HepG2 (cell line): ENCODE measurements around the gene PHF13. TPM values are rescaled to one million over a fixed set of nuclear protein-coding genes. Genes with fewer than 3 reads are reported as not detected.

Experiments
- ATAC-seq: fragments of 200-7000 bp; cut with Tn5 transposase; 3 replicates; pipeline ENCODE4 v1.9.1; 2020; ENCODE audit warnings: mild to moderate bottlenecking, moderate library complexity
- BruUV-seq: library from RNA; stranded (reverse); fragments of 400-500 nt; replicated peaks from 2 replicates; lab custom pipeline; 2021; lab: Mats Ljungman, UMichigan
- CTCF ChIA-PET: fragments of 300-600 bp; formaldehyde crosslinking; extraction: SDS; loops from one replicate; lab custom pipeline; 2021; ENCODE audit warnings: low total read pairs, inconsistent platforms, low intra/inter-chr PET ratio; lab: Yijun Ruan, JAX
- POLR2A ChIA-PET: fragments of 350-600 bp; sonication (Branson Sonifier 250); formaldehyde crosslinking; loops from one replicate; lab custom pipeline; 2020; ENCODE audit warnings: antibody characterized with exemption, inconsistent platforms; lab: Yijun Ruan, JAX
- DNase-seq: peaks from one replicate; pipeline ENCODE4 v3.0.0-alpha.2; 2015; ENCODE audit warnings: low spot score
- FAIRE-seq: peaks from 3 replicates; lab custom pipeline; 2011; peaks lifted over from hg19 to GRCh38; lab: Jason Lieb, UNC
- H2AFZ ChIP-seq: one replicate; pipeline ENCODE4 v1.6.1; 2011; ENCODE audit warnings: low read length, inconsistent platforms
- H3K27ac ChIP-seq: fragments of 300-600 bp; 3 replicates; pipeline ENCODE4 v1.8.0; 2011; ENCODE audit warnings: mixed run types, mild to moderate bottlenecking, mixed read lengths, low read length, inconsistent platforms; ENCODE audit not compliant: insufficient read depth; ENCODE audit errors: extremely low read length
- H3K27me3 ChIP-seq, 2 experiments: fragments of 200-600 bp in 1 of 2; 2 replicates in 1 of 2; 3 replicates in 1 of 2; pipeline versions ENCODE4 v1.6.0 to v1.8.0; 2011; ENCODE audit warnings: low read length in 2 of 2, mild to moderate bottlenecking in 2 of 2, moderate library complexity in 2 of 2, inconsistent platforms in 1 of 2; ENCODE audit not compliant: insufficient read depth in 2 of 2, control insufficient read depth in 1 of 2
- H3K36me3 ChIP-seq, 2 experiments: fragments of 200-600 bp in 1 of 2; replicated peaks in 1 of 2; 2 replicates in 1 of 2; 3 replicates in 1 of 2; pipeline versions ENCODE4 v1.5.1 to v1.8.0; 2011; ENCODE audit warnings: low read length in 2 of 2, inconsistent platforms in 1 of 2; ENCODE audit not compliant: insufficient read depth in 2 of 2, control insufficient read depth in 1 of 2
- H3K4me1 ChIP-seq: 2 replicates; pipeline ENCODE4 v1.5.1; 2012; ENCODE audit warnings: low read length, inconsistent platforms; ENCODE audit not compliant: insufficient read depth
- H3K4me2 ChIP-seq: 2 replicates; pipeline ENCODE4 v1.6.0; 2011; ENCODE audit warnings: low read depth, low read length, inconsistent platforms
- H3K4me3 ChIP-seq, 3 experiments: fragments of 200-600 bp in 1 of 3; sonication (generic), shearing (Covaris generic) in 1 of 3; replicated peaks in 1 of 3; 2 replicates each; pipeline ENCODE4 v1.5.1; 2011 to 2016; ENCODE audit warnings: low read length in 3 of 3, inconsistent platforms in 2 of 3, low read depth in 2 of 3, mild to moderate bottlenecking in 2 of 3, control low read depth in 1 of 3, mixed read lengths in 1 of 3; ENCODE audit not compliant: insufficient read depth in 1 of 3
- H3K79me2 ChIP-seq: one replicate; pipeline ENCODE4 v1.6.1; 2011; ENCODE audit warnings: low read length, inconsistent platforms; ENCODE audit not compliant: insufficient read depth
- H3K9ac ChIP-seq: 2 replicates; pipeline ENCODE4 v1.6.0; 2011; ENCODE audit warnings: mild to moderate bottlenecking, low read depth, low read length, inconsistent platforms; ENCODE audit not compliant: insufficient read depth
- H3K9me3 ChIP-seq: 2 replicates; pipeline ENCODE4 v1.5.1; 2012; ENCODE audit warnings: mild to moderate bottlenecking, low read length
- H4K20me1 ChIP-seq: 2 replicates; pipeline ENCODE4 v1.6.0; 2011; ENCODE audit warnings: inconsistent platforms, mild to moderate bottlenecking, low read length, moderate library complexity; ENCODE audit not compliant: insufficient read depth
- CBX2 ChIP-seq, 2 experiments: fragments of 200-600 bp in 1 of 2; sonication (generic); formaldehyde crosslinking in 1 of 2; IDR thresholded peaks; 2 replicates each; pipeline versions ENCODE4 v1.7.0 to v1.8.1; 2018 to 2022; ENCODE audit warnings: low read depth in 2 of 2, low read length in 1 of 2, mild to moderate bottlenecking in 1 of 2, missing genetic modification reagents in 1 of 2
- CBX5 ChIP-seq: sonication (generic); formaldehyde crosslinking; IDR thresholded peaks from 2 replicates; pipeline ENCODE4 v1.4.0; 2020; ENCODE audit warnings: missing genetic modification reagents, borderline replicate concordance
- HNRNPH1 ChIP-seq: fragments of 200-400 bp; formaldehyde crosslinking; optimal IDR thresholded peaks from 2 replicates; pipeline ENCODE3; 2017; ENCODE audit warnings: mild to moderate bottlenecking, low read depth, low read length
- IRF9 ChIP-seq: sonication (generic); formaldehyde crosslinking; IDR thresholded peaks from 2 replicates; pipeline ENCODE4 v1.8.0; 2022; ENCODE audit warnings: missing genetic modification reagents, mild to moderate bottlenecking, borderline replicate concordance
- NR2F6 ChIP-seq, 2 experiments: IDR thresholded peaks; 2 replicates each; pipeline ENCODE4 v1.6.1; 2016; ENCODE audit warnings: antibody characterized with exemption in 1 of 2, mild to moderate bottlenecking in 1 of 2
- RAD21 ChIP-seq: fragments of 450-650 bp; formaldehyde crosslinking; IDR thresholded peaks from 2 replicates; pipeline ENCODE4 v1.5.0; 2020; ENCODE audit warnings: mild to moderate bottlenecking
- RXRA ChIP-seq: sonication (generic); formaldehyde crosslinking; IDR thresholded peaks from 2 replicates; pipeline ENCODE4 v1.5.1; 2020; ENCODE audit warnings: missing genetic modification reagents
- ZBTB7B ChIP-seq: sonication (generic); formaldehyde crosslinking; IDR thresholded peaks from 2 replicates; pipeline ENCODE4 v1.4.0; 2020; ENCODE audit warnings: missing genetic modification reagents
- ZFP90 ChIP-seq: sonication (generic); formaldehyde crosslinking; IDR thresholded peaks from 2 replicates; pipeline ENCODE4 v1.8.0; 2022; ENCODE audit warnings: missing genetic modification reagents, mild to moderate bottlenecking, inconsistent platforms, borderline replicate concordance
- ZKSCAN1 ChIP-seq: fragments of 150-350 bp; IDR thresholded peaks from 2 replicates; pipeline ENCODE4 v1.6.1; 2014; ENCODE audit warnings: low read length
- ZNF687 ChIP-seq: sonication (generic); formaldehyde crosslinking; IDR thresholded peaks from 2 replicates; pipeline ENCODE4 v1.5.1; 2020; ENCODE audit warnings: mild to moderate bottlenecking, missing genetic modification reagents, moderate library complexity
- ZNF740 ChIP-seq: sonication (generic); formaldehyde crosslinking; IDR thresholded peaks from 2 replicates; pipeline ENCODE4 v1.4.0; 2020; ENCODE audit warnings: missing genetic modification reagents
- ZSCAN9 ChIP-seq: IDR thresholded peaks from 2 replicates; pipeline ENCODE4 v1.6.1; 2016; ENCODE audit warnings: borderline replicate concordance
- WGBS: methylation state at CpG from one replicate; pipeline ENCODE4 v1.1.6; 2017; ENCODE audit warnings: low lambda C conversion rate; 5-methylcytosine and 5-hydroxymethylcytosine counted together
- in situ Hi-C: cut with HindIII; loops from 2 replicates; pipeline ENCODE4 v1.10.0; 2017; ENCODE audit warnings: low pct_unique_long_range_greater_than_20kb; ENCODE audit not compliant: extremely low pct_ligation_motif_present
- intact Hi-C: fragments of 100-400 bp; cut with micrococcal nuclease; formaldehyde crosslinking; loops from one replicate; pipeline ENCODE4 v1.10.0; 2022; ENCODE audit not compliant: unreplicated experiment
- polyA plus RNA-seq, 8 experiments: library from polyadenylated mRNA; depleted of rRNA in 3 of 8; stranded (reverse) in 7 of 8; unstranded in 1 of 8; fragments of >200 nt; fragmentation: Illumina TruSeq in 4 of 8; extraction: Trizol in 4 of 8; gene quantifications; 2 replicates each; pipeline versions ENCODE4 v1.2.1 to v1.2.3, GENCODE V29; 2011 to 2016; ENCODE audit warnings: low read depth in 4 of 8, missing spikeins in 1 of 8, mixed read lengths in 1 of 8; ENCODE audit not compliant: insufficient read depth in 1 of 8
- total RNA-seq, 5 experiments: library from RNA; depleted of rRNA; stranded (reverse); fragments of >200 nt; fragmentation: Illumina TruSeq; extraction: Trizol; gene quantifications; 2 replicates each; pipeline ENCODE4 v1.2.3, GENCODE V29; 2016; ENCODE audit warnings: low read depth in 1 of 5

PHF13 gene
- total and polyA plus RNA-seq, 2 of the 13 experiments (the other 11 are each of a cell fraction or from before 2014, with no cell fraction given), result 4.7 to 7.4 TPM

GRCh38 chr1:6600410-6601048 is 13.0 kb upstream of the PHF13 start:
- peaks cover 51% of the 10 kb centered on the region for H4K20me1 ChIP-seq
- TSS peak; percentile 39 for BruUV-seq
- no peaks in the 10 kb centered on the region; a peak in 1 of 5 replicates for H3K27me3 ChIP-seq
- peak overlapping the region; percentile 97 for H3K4me2 ChIP-seq
- peaks cover 56% of the 10 kb centered on the region for H3K79me2 ChIP-seq
- 24% methylated on average over 8 of the region's 10 CpGs for WGBS
- peak overlapping the region; percentile 100 for H3K27ac ChIP-seq
- ChIA-PET POLR2A (interaction anchor here (1.3 to 7.1 kb wide), 8 partner anchors 9 to 110 kb away, joined by 4 to 113 read pairs (median 6); partner anchors contain the start of genes NOL9, PHF13, PLEKHG5 and TAS1R1), CTCF (no interaction called here)
- no peaks in the 10 kb centered on the region for H3K9me3 ChIP-seq
- H3K9ac ChIP-seq, result peak overlapping the region; percentile 87
- no peak for FAIRE-seq
- TF ChIP-seq ZNF740 (CRISPR knock-in tag) (no peak), ZNF687 (CRISPR knock-in tag) (no peak; the same call in none of the 2 replicates), CBX5 (CRISPR knock-in tag) (0 out of 2 replicates have a peak, but pooled peaks have one; percentile 2), CBX2 (IDR thresholded peaks at IDR 0.05; ENCODE audit: low read depth, low read length) (no peak), CBX2 (CRISPR knock-in tag; IDR thresholded peaks at IDR 0.05; ENCODE audit: low read depth) (peak; percentile 75; the same call in 1 of the 2 replicates), ZBTB7B (CRISPR knock-in tag) (0 out of 2 replicates have a peak, but pooled peaks have one; percentile 27), HNRNPH1 (no peak), IRF9 (0 out of 2 replicates have a peak, but pooled peaks have one; percentile 45), ZKSCAN1 (no peak), RAD21 (CRISPR knock-in tag) (peak; percentile 10; the same call in 1 of the 2 replicates), ZFP90 (CRISPR knock-in tag) (0 out of 2 replicates have a peak, but pooled peaks have one; percentile 15), NR2F6 (IDR thresholded peaks at IDR 0.05) (no peak), NR2F6 (CRISPR knock-in tag; IDR thresholded peaks at IDR 0.05) (no peak), ZSCAN9 (CRISPR knock-in tag) (no peak), RXRA (0 out of 2 replicates have a peak, but pooled peaks have one; percentile 23)
- DNase-seq, result no peak
- H3K4me1 ChIP-seq, result peaks cover 52% of the 10 kb centered on the region
- in situ Hi-C loops, result no loop called here
- no peak overlapping the region for H2AFZ ChIP-seq
- no peak for ATAC-seq
- H3K36me3 ChIP-seq, result peaks cover 22 to 39% of the 10 kb centered on the region in 2 experiments
- peak overlapping the region; percentile 77 to 93 (median 92) for H3K4me3 ChIP-seq
- intact Hi-C loops, result loop anchor here (2.0 kb wide), 1 partner anchor 22 kb away; the partner anchor contains the start of gene ZBTB48
